HT1080 (cell line): ENCODE data around the gene ZNF335. TPM values are rescaled to one million over a fixed set of nuclear protein-coding genes. Genes with fewer than 3 reads are reported as not detected.
A peak's percentile ranks its signal among the peaks of the same experiment; 100 is the strongest.

Experiments
- DNase-seq: peaks from one replicate; pipeline ENCODE4 v3.0.0-alpha.2; 2015; ENCODE audit warnings: low read depth
- polyA plus RNA-seq, 2 experiments: library from polyadenylated mRNA; depleted of rRNA; stranded (reverse); fragments of >200 nt; gene quantifications; 2 replicates each; pipeline ENCODE4 v1.2.3, GENCODE V29; 2015
- total RNA-seq: library from RNA; depleted of rRNA; stranded (reverse); fragments of >200 nt; shearing (Covaris generic); gene quantifications from 2 replicates; pipeline ENCODE4 v1.2.3, GENCODE V29; 2014; rRNA removed

The ZNF335 gene, protein sequence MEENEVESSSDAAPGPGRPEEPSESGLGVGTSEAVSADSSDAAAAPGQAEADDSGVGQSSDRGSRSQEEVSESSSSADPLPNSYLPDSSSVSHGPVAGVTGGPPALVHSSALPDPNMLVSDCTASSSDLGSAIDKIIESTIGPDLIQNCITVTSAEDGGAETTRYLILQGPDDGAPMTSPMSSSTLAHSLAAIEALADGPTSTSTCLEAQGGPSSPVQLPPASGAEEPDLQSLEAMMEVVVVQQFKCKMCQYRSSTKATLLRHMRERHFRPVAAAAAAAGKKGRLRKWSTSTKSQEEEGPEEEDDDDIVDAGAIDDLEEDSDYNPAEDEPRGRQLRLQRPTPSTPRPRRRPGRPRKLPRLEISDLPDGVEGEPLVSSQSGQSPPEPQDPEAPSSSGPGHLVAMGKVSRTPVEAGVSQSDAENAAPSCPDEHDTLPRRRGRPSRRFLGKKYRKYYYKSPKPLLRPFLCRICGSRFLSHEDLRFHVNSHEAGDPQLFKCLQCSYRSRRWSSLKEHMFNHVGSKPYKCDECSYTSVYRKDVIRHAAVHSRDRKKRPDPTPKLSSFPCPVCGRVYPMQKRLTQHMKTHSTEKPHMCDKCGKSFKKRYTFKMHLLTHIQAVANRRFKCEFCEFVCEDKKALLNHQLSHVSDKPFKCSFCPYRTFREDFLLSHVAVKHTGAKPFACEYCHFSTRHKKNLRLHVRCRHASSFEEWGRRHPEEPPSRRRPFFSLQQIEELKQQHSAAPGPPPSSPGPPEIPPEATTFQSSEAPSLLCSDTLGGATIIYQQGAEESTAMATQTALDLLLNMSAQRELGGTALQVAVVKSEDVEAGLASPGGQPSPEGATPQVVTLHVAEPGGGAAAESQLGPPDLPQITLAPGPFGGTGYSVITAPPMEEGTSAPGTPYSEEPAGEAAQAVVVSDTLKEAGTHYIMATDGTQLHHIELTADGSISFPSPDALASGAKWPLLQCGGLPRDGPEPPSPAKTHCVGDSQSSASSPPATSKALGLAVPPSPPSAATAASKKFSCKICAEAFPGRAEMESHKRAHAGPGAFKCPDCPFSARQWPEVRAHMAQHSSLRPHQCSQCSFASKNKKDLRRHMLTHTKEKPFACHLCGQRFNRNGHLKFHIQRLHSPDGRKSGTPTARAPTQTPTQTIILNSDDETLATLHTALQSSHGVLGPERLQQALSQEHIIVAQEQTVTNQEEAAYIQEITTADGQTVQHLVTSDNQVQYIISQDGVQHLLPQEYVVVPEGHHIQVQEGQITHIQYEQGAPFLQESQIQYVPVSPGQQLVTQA (N-terminal part only)
- 13.6 and 18.0 TPM in 2 replicates for total RNA-seq
- polyA plus RNA-seq (2015; cell fraction: cytosol; rRNA removed) = 10.1 and 10.5 TPM in 2 replicates
- polyA plus RNA-seq (2015; cell fraction: nucleus; rRNA removed) = 35.0 and 42.8 TPM in 2 replicates

DNA sequence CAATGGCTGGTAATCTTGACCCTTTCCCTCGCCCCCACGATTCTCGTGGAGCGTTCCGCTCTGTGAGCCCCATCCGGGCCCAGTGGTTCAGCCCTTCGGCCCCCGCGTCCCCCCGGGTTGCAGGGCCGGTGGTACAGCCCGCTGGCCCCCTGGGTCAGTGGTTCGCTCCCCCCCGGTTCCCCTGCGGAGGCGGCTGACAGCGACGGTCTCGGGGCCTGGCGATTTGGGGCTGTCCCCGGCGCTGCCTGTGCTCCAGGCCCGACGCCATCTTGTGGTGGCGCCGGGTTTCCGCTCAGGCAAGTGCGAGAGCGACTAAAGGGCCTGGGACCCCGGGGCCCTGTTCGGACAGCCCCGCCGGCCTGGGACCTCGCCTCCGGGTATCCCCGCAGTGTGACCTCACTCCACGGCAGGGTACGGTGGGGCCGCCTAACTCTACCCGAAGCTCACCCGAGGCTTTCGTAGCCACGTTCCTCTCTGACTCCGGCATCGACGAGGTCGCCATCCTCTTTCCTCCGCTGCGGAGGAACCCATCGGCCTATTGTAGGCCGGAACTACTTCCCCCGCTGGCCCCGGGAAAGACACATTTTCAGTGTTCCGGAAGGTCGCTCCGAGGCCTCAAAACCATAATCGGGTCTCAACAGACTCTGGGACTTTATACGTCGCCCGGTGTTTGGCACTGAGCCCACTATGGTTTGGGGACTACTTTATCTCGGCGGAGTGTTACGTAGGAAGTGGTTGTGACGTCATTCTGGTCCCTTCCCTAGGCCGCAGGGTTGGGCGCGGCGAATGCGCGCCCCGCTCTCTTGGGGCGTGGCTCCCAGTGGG is at the start of gene ZNF335:
Gene ZNF335 (minus strand): TSS at position 529 of the 825 bp plus-strand sequence. CDS start 793 bp downstream, outside the sequence.
- DNase-seq = peak; percentile 96

DNA sequence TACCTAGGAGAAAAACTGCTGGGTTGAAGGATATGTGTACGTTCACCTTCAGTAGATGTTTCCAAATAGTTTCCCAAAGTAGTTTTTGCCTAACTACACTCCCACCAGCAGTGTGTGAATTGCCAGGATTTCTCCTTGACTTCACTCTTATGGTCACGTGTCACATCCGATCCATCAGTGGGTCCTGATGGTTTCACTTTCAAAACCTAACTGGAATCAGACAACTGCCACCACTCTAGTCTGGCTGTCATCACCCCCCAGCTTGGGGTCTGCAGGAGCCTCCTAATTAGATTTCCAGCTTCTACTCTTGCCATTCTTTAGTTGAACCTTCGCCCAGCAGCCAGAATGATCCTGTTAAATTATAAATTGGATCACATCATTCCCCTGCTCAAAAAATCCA is 48.6 kb upstream of the ZNF335 start:
- DNase-seq = no peak

DNA sequence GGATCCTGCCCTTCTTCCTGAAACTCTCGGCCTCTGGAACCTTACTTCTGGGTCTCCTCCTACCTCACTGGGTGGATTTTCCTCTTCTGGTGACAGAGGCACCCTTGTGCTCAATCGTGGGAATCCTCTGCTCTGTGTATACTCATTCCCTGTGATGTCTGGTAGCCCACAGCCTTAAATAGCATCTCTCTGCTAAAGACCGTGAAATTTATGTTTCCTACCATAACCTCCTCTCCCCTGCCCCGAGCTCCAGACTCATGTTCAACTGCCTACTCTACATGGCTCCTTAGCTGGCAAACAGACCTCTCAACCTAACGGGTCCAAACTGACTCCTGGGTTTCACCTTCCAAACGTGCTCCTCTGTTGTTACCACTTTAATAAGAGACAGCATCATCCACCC is 46.6 kb upstream of the ZNF335 start:
- DNase-seq = no peak

DNA sequence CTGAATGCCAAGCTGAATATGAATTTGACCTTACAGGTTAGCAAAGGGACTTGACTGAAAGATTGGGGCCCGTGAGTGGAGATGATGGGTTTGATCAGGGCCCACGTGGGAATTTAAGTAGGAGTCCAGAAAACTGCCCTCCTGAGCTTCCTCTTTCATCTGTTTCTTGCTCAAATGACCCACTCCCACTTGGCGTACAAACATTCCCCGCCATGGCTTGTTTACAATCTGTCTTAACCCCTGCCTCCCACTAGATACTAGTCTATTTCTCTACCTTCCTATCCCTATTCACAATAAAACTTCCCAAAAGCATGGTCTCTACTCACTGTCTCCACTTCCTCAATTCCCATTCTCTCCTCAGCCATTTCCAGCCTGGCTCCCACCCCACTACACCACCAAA is 46.1 kb upstream of the ZNF335 start:
- no peak for DNase-seq

DNA sequence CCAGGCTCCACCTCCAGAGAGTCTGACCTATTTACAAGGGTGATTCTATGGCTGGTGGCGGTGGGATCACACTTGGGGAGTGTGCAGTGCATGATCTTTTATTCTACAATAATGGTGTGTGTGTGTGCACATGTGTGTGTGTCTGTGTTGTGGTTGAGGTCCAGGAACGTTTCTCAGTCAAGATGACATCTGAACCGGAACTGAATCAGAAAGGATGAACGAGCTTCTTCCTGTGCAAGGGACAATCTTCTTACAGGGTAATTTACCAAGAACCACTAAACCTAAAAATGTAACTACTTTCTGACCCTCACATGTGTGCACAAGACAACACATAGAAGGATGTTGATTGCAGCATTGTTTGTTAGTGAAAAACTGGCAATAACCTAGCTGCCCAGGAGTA is 45.3 kb upstream of the ZNF335 start:
- DNase-seq = no peak

DNA sequence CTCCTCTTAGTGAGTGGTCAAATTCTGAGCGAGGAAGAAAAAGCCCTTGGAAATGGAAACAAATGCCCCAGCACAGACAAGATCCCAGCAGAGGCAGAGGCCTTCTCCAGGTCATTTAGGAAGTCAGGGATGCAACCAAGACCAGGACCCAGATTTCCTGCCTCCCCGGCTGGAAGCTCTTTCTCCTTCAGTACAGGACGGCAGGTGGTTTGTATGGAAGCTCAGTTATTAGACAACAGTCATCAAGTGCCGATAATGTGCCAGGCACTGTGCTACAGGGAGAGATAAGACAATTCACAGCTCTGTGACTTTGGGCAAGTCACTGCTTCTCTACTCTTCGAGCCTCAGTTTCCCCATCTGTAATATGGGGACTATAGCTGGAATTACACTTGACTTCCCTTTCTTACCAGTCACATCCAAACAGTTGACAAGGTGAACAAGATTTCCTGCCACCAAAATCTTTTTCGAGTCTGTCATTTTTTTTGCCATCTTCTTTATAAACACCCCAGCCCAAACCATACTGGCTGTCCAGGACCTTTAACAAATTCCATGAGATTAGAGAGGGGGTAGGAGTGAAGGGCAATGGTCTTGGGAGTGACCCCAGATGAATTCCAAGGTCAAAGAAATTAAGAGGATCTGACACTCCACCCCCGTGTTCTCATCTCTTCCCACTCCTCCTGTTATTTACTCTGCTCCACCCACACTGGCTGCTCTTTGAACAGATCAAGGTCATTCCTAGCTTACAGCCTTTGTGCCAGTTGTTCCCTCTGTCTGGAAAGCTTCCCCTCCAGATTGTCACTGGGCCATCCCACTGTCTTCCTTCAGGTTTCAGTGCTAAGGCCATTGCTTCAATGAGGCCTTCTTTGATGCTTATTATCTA is 42.8 kb upstream of the ZNF335 start:
- no peak for DNase-seq

DNA sequence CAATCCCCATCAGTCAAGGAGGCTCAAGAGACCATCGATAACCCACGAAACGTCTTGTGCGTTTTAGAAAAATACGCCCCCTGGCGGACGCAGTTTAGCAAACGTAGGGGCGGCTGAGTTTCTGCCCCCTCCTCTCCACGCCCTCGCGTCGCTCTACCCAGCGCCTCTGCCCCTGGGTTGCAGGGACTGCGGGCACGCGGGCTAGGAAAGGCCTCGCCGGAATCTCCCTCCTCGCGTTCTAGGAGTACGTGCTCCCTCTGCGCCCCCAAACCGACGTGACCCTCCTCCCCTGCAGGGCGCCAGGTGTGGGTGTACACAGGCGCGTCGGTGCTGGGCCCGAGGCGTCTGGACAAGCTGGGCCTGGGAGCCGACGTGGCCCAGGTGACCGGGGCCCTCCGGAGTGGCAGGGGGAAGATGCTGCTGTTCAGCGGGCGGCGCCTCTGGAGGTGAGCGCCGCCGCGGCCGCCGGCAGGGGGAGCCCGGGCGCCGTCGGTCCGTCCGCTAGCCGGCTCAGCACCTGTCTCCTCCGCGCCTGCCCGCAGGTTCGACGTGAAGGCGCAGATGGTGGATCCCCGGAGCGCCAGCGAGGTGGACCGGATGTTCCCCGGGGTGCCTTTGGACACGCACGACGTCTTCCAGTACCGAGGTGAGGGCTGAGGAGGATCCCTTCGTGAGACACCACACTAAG is 42.0 kb upstream of the ZNF335 start:
- DNase-seq = peak; percentile 60

DNA sequence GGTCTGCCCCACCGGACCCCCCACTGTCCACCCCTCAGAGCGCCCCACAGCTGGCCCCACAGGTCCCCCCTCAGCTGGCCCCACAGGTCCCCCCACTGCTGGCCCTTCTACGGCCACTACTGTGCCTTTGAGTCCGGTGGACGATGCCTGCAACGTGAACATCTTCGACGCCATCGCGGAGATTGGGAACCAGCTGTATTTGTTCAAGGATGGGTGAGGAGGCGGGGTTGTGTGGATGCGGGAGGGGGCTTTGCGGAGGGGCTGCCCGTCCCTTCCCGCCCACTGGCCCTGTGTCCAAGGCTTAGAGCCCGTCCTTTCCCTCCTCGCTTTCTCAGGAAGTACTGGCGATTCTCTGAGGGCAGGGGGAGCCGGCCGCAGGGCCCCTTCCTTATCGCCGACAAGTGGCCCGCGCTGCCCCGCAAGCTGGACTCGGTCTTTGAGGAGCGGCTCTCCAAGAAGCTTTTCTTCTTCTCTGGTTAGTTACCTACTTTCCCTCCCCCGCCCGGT is 41.4 kb upstream of the ZNF335 start:
- no peak for DNase-seq

DNA sequence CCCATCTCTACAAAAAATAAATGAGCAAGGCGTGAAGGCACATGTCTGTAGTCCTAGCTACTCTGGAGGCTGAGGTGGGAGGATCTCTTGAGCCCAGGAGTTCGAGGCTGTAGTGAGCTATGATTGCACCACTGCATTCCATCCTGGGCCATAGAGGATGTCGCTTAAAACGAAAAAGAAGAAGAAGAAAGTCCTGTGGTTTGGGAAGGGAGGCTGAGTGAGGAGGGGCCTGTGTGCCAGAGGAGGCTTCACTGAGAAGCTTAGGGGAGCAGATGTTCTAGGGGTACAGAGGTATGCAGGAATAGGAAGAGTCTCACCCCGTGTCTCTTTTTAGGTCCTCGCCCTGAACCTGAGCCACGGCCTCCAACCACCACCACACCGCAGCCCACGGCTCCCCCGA is 40.9 kb upstream of the ZNF335 start:
- no peak for DNase-seq

DNA sequence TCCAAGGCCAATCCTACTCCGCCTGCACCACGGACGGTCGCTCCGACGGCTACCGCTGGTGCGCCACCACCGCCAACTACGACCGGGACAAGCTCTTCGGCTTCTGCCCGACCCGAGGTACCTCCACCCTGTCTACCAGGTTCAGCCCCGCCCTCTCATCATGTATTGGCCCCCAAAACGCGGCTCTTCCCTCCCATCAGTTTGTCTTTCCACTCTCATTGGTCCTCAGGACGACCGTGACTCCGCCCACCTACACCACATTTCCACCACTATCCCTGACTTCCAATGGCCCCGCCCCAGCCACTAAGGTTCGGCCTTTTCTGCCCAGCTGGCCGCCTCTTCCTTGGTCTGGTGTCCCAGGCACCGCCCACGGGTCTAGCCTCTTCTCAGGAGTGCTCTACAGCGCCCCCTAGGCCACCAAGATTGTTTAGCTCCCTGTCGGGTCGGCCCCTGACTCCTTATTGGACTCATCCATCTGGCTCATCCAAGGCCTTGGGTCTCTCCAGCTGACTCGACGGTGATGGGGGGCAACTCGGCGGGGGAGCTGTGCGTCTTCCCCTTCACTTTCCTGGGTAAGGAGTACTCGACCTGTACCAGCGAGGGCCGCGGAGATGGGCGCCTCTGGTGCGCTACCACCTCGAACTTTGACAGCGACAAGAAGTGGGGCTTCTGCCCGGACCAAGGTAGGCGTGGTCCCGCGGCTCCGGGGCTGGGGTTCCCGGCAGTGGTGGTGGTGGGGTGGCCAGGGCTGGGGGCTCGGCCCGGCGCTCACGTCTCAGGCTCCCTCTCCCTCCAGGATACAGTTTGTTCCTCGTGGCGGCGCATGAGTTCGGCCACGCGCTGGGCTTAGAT is 39.9 kb upstream of the ZNF335 start:
- peak; percentile 29 for DNase-seq

DNA sequence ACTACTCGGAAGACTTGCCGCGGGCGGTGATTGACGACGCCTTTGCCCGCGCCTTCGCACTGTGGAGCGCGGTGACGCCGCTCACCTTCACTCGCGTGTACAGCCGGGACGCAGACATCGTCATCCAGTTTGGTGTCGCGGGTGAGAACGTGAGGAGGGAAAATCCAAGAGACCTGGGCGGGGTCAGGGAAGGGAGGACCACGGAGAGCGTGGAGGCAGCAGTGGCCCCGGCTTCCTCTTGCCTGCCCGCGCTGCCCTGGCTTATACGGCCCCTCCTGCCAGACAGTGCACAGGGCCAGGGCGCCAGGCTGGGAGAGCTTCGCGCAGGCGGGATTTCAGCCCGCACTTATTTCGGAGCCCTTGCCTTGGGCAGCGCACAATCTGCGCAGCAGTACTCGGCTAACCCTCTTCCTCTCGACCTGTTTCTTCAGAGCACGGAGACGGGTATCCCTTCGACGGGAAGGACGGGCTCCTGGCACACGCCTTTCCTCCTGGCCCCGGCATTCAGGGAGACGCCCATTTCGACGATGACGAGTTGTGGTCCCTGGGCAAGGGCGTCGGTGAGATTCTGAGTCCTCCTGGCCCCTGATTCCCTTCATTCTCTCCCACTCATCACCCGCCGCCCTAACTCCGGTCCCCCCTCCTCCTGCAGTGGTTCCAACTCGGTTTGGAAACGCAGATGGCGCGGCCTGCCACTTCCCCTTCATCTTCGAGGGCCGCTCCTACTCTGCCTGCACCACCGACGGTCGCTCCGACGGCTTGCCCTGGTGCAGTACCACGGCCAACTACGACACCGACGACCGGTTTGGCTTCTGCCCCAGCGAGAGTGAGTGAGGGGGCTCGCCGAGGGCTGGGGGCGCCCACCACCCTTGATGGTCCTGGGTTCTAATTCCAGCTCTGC is 38.7 kb upstream of the ZNF335 start:
- DNase-seq = no peak

DNA sequence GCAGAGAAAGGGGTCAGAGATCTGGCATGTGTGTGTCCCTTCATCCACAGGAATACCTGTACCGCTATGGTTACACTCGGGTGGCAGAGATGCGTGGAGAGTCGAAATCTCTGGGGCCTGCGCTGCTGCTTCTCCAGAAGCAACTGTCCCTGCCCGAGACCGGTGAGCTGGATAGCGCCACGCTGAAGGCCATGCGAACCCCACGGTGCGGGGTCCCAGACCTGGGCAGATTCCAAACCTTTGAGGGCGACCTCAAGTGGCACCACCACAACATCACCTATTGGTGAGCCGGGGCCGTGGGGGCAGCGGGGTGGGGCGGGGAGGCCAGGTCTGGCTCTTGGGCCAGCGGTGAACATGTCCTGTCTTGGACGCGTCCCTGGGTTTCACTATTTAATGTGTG is 37.8 kb upstream of the ZNF335 start:
- DNase-seq = no peak

DNA sequence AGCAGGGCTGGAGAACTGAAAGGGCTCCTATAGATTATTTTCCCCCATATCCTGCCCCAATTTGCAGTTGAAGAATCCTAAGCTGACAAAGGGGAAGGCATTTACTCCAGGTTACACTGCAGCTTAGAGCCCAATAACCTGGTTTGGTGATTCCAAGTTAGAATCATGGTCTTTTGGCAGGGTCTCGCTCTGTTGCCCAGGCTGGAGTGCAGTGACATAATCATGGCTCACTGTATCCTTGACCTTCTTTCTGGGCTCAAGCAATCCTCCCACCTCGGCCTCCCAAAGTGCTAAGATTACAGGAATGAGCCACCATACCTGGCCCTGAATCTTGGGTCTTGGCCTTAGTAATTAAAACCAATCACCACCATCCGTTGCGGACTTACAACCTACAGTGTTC is 35.7 kb upstream of the ZNF335 start:
- no peak for DNase-seq

DNA sequence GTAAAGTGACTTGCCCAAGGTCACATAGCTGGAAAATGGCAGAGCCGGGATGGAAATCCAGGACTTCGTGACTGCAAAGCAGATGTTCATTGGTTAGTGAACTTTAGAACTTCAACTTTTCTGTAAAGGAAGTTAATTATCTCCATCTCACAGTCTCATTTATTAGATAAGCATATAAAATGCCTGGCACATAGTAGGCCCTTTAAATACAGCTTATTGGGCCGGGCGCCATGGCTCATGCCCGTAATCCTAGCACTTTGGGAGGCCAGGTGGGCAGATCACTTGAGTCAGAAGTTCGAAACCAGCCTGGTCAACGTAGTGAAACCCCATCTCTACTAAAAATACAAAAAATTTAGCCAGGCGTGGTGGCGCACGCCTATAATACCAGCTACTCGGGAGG is 35.0 kb upstream of the ZNF335 start:
- no peak for DNase-seq

DNA sequence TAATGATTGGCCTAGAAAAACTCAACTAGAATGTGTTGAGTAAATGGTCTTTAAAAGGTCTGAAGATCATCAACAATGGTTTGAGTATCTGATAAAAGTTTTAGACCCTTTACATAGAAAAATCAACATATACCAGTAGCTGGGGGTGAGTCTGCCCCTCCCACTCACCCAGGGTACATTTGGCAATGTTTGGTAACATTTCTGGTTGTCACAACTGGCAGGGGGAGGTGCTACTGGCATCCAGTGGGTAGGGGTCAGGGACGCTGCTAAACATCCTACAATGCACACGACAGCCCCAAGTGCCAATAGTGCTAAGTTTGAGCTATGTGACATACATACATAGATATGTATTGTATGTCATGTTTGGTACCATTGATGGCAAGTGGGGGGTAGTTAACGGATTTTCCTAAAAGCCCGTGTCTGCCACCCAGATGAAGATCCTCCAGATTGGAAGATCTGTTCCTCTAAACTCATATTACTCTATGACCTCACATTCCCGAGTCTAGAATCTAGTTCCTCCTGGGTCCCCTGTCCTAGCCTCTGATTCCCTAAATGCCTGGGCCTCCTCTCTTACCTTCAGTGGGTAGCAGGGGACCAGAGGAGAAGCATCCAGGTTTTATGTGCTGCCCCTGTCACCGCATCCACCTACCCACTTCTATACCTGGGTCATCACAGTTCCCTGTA is 34.2 kb upstream of the ZNF335 start:
- DNase-seq = no peak

DNA sequence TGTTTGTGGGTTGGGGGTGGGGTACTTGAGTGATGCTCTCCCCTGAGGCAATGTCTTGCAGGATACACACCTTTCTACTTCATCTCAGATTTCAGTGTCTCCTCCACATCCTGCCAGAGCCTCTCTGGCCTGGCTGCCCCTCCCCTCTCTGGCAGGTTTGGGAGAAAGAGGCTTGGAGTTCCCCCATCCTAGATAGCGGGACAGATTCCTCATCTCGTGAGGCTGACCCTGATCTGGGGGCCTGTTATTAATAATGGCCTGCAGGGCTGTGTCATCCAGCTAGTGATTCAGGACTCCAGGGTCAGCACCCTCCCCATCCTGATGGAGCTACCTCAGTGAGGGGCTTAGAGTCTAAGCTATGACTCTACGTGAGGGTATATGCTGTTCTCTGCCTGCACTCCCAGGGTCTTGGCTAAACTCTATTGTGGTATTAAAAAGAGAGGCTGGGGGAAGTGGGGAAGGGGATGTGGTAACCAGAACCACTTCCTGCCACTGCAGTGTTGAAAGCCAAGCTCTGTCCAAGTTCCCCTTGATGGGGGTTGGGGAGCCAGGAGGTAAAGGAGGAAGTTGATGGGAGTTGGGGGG is 33.0 kb upstream of the ZNF335 start:
- DNase-seq = peak; percentile 87
